DND-41 (cell line): Measurements from ENCODE around the gene ZNF644.

Source experiments
- EZH2 ChIP-seq: IDR thresholded peaks from 3 replicates; pipeline ENCODE4 v1.6.1; 2012; ENCODE audit warnings: borderline replicate concordance, low read depth, mild to moderate bottlenecking, moderate library complexity, low read length, inconsistent platforms; ENCODE audit not compliant: severe bottlenecking
- TF ChIP-seq, protein P1 (sequence below): IDR thresholded peaks from 2 replicates; pipeline ENCODE4 v1.5.1; 2012; ENCODE audit warnings: borderline replicate concordance, low read length, moderate library complexity, mild to moderate bottlenecking; ENCODE audit not compliant: poor library complexity, severe bottlenecking; ENCODE audit errors: extremely low read depth

DNA sequence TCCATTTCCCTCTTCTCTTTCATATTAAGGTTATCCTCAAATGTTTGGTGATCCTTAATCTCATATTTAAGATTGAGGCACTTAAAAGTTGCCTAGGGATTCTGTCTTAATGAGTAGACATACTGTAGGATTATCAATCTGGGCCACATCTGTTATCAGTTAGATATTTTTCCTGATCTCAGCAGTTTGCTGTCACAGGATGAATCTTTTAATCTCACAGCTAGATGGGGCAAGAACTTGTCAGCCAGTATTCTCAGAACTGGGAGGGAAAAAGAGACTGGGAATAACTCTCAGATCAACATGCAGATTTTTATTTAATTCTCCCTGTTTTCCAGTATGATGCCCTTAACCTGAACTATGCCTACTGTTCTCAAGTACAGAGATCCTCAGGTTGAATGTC is 14.0 kb downstream of the ZNF644 start:
- no peak for TF ChIP-seq EZH2
- TF ChIP-seq, protein P1, sequence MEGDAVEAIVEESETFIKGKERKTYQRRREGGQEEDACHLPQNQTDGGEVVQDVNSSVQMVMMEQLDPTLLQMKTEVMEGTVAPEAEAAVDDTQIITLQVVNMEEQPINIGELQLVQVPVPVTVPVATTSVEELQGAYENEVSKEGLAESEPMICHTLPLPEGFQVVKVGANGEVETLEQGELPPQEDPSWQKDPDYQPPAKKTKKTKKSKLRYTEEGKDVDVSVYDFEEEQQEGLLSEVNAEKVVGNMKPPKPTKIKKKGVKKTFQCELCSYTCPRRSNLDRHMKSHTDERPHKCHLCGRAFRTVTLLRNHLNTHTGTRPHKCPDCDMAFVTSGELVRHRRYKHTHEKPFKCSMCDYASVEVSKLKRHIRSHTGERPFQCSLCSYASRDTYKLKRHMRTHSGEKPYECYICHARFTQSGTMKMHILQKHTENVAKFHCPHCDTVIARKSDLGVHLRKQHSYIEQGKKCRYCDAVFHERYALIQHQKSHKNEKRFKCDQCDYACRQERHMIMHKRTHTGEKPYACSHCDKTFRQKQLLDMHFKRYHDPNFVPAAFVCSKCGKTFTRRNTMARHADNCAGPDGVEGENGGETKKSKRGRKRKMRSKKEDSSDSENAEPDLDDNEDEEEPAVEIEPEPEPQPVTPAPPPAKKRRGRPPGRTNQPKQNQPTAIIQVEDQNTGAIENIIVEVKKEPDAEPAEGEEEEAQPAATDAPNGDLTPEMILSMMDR: no peak
